ENCODE data around the gene CRTC3.
A peak's percentile ranks its signal among the peaks of the same experiment; 100 is the strongest.
"Not testable (repeated sequence)": the region's sequence is repeated elsewhere in the genome, so short reads cannot be mapped to it uniquely, and the experiment has no call there.

CRTC3 gene

DNA sequence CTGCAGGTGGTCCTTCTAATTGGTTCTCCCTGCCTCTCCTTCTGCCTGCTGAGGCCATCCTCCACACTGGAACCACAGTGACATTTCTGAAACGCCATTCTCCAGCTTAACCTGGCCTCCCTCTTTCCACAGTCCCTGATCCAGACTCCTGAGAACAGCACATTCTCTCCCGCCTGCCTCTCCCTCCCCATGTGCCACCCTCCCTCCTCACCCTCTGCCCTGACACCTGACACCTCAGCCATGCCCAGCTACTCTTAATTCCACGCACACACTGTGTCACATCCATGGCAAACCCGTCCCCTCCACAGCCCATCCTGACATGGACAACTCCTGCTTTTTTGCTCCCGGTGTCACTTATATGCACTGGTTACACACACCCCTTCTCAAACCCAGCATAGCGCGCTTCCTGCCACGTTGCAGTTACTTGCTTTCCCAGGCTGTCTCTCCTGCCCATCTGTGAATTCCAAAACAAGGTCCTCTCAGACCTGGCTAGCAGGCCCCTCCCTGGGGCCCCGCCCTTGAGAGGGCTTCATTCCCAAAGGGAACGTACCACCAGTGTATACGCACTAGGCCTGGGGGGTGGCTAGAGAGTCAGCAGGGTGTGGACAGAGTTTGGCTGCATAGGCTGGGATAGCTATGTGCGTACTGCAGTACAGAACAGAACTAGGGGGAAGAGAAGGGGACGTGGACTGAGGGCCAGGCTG, 94.7 kb downstream of the CRTC3 start:
- no peak for DNase-seq (ENCODE audit: low read depth in 2 of 2)

- DNase-seq (ENCODE audit: low read depth in 2 of 2), result no peak
Measured at GRCh38 chr15:90625037-90625436, 95.3 kb downstream of the CRTC3 start.

GRCh38 chr15:90629217-90629616, 99.5 kb downstream of the CRTC3 start:
- no peak for DNase-seq (ENCODE audit: low read depth in 2 of 2)

DNA sequence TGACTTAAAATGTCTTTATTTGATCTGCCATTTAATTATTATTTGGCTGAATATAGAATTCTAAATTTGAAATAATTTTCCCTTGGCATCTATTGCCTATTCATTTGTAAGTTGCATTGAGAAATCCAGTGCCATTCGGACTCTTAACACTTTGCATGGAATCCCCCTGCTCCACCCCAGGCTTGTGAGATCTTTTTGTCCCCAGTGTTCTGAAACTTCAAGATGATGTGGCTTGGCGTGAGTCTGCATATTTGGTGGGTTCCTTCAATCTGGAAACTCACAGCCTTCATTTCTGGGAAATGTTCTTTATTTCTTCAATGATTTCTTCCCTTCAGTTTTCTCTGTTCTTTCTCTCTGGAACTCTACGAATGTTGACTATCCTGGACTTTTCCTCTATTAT, 103.6 kb downstream of the CRTC3 start:
- no peak for DNase-seq (ENCODE audit: low read depth in 2 of 2)

GRCh38 chr15:90636993-90637392, 107.3 kb downstream of the CRTC3 start:
- DNase-seq (ENCODE audit: low read depth in 2 of 2), result not testable (repeated sequence)

DNA sequence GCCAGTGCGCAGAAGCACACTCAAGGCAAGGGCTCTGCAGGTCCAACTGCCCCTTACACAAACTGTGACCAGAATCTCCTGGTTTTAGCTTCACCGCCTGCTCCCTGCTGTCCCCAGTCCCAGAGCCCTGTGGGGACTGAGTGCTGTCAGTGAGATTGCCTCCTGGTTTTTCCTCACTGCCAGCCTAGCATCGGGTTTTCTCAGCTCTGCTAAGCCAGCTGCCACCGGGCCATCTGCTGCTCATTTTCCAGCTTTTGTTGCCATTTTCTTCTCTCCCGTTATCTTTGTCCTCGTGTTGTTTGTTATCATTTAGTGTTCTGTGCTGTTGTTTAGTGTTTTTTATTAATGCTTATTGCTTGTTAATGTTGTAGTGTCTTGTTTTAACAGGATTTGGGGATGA, 108.0 kb downstream of the CRTC3 start:
- DNase-seq (ENCODE audit: low read depth in 2 of 2), result no peak

GRCh38 chr15:90638201-90638691, 108.5 kb downstream of the CRTC3 start:
- no peak for DNase-seq (ENCODE audit: low read depth in 2 of 2)

GRCh38 chr15:90638963-90639362, 109.2 kb downstream of the CRTC3 start:
- DNase-seq (ENCODE audit: low read depth in 2 of 2), result no peak

- no peak for DNase-seq (ENCODE audit: low read depth in 2 of 2)
Measured at GRCh38 chr15:90640862-90641261, 111.1 kb downstream of the CRTC3 start.

DNA sequence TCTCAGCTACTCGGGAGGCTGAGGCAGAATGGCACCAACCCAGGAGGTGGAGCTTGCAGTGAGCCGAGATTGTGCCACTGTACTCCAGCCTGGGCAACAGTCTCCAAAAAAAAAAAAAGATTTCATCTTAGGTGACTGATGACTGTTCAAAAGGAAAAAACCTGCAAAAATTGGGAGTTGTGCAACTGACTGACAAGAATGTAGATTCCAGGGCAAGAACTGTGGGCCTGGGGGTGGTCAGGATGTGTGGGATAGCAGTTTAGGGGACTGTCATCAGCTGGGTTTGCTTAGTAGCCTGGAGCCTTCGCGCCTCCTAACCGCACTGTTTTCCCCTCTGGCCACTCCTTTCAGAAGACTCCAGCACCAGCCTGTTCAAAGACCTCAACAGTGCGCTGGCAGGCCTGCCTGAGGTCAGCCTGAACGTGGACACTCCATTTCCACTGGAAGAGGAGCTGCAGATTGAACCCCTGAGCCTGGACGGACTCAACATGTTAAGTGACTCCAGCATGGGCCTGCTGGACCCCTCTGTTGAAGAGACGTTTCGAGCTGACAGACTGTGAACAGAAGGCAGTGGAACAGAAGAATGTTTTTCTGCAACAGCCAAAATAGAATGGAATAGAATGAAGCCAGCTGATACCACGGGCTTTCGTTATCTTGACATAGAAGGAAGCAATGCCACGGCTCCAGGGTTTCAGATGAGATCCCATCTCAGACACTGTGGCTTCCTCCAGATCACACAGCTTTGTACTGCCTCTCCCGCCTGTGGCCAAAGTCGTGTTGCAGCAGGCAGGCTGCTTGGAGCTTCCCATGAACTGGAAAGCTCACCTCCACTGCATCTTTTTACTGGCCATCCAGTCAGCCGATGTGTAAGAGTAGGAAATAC, 112.1 kb downstream of the CRTC3 start:
- DNase-seq (ENCODE audit: low read depth in 2 of 2), result no peak

GRCh38 chr15:90642464-90643300, 113.0 kb downstream of the CRTC3 start:
- no peak for DNase-seq (ENCODE audit: low read depth in 2 of 2)

- DNase-seq (ENCODE audit: low read depth in 2 of 2), result no peak
Measured at GRCh38 chr15:90643301-90643632, 113.5 kb downstream of the CRTC3 start.

- no peak for DNase-seq (ENCODE audit: low read depth in 2 of 2)
Measured at GRCh38 chr15:90644526-90644925, 114.8 kb downstream of the CRTC3 start.

GRCh38 chr15:90644952-90645725, 115.4 kb downstream of the CRTC3 start:
- no peak for DNase-seq (ENCODE audit: low read depth in 2 of 2)

DNA sequence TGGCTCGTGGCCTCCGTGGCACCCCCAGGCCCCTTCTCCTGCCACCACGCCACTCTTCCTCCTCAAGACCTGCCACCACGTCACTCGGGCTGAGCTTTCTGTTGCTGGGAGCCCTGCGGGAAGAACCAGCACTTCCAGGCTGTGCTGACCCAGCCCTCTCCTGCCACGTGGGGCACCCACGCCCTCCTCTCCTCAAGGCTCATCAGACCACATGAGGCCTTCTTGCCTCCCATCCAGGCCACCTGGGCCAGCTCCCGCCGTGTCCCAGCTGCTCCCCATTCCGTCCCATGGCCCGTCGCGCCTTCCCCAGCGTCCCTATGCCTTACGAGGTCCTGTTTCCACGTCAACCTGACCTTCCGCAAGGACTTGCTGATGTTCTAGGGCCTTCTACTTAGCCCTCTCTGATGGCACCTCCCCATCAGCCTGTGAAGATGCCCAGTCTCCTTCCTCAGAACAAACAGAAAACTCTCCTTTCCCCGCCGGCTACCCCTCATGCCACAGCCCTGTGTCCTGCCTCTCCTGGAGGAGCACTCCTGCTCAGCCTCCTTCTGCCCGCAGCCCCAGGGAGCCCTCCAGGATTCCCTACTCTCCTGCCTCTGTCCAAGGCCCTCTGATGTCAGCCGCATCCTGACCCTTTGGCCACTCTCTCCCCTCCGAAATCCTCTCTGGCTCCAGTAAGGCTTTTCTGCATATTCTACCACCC, 116.3 kb downstream of the CRTC3 start:
- DNase-seq (ENCODE audit: low read depth in 2 of 2), result no peak

- no peak for DNase-seq (ENCODE audit: low read depth in 2 of 2)
Measured at GRCh38 chr15:90646662-90647305, 117.1 kb downstream of the CRTC3 start.

GRCh38 chr15:90647326-90647725, 117.6 kb downstream of the CRTC3 start:
- no peak for DNase-seq (ENCODE audit: low read depth in 2 of 2)

GRCh38 chr15:90648137-90649070, 118.7 kb downstream of the CRTC3 start:
- DNase-seq (ENCODE audit: low read depth in 2 of 2), result peak; percentile 34 to 63

Measured in stimulated activated CD8-positive, alpha-beta memory T cell treated with anti-CD3 and anti-CD28 coated beads, Interleukin-7, amount 100 ng/mL, for 4 hours (primary cell).